Duodenal mucosa (tissue), 2 donors: ENCODE data around the gene RPL9.
A peak's percentile ranks its signal among the peaks of the same experiment; 100 is the strongest.
"Not testable (repeated sequence)": the region's sequence is repeated elsewhere in the genome, so short reads cannot be mapped to it uniquely, and the experiment has no call there.

ENCODE experiments used
- H3K27ac ChIP-seq: one replicate; pipeline ENCODE4 v1.7.0; 2013; ENCODE audit warnings: low read depth, low read length
- H3K27me3 ChIP-seq, 2 donors: one replicate each; pipeline ENCODE4 v1.7.0; 2013; ENCODE audit warnings: low read length in 2 of 2, control low read depth in 1 of 2; ENCODE audit not compliant: insufficient read depth in 2 of 2, control insufficient read depth in 1 of 2
- H3K36me3 ChIP-seq, 2 donors: one replicate each; pipeline ENCODE4 v1.7.0; 2013; ENCODE audit warnings: low read length in 2 of 2, control low read depth in 1 of 2; ENCODE audit not compliant: insufficient read depth in 2 of 2, control insufficient read depth in 1 of 2
- H3K4me1 ChIP-seq, 2 donors: one replicate each; pipeline ENCODE4 v1.7.0; 2013; ENCODE audit warnings: low read length in 2 of 2, control low read depth in 1 of 2; ENCODE audit not compliant: insufficient read depth in 2 of 2, control insufficient read depth in 1 of 2
- H3K4me3 ChIP-seq, 2 donors: one replicate each; pipeline ENCODE4 v1.7.0; 2013; ENCODE audit warnings: low read length in 2 of 2, low read depth in 1 of 2
- H3K9ac ChIP-seq, 2 donors: one replicate each; pipeline ENCODE4 v1.7.0; 2013; ENCODE audit warnings: low read length in 2 of 2, low read depth in 1 of 2
- H3K9me3 ChIP-seq, 2 donors: one replicate each; pipeline ENCODE4 v1.7.0; 2013; ENCODE audit warnings: low read length in 2 of 2, control low read depth in 1 of 2; ENCODE audit not compliant: control insufficient read depth in 1 of 2

Gene RPL9

DNA sequence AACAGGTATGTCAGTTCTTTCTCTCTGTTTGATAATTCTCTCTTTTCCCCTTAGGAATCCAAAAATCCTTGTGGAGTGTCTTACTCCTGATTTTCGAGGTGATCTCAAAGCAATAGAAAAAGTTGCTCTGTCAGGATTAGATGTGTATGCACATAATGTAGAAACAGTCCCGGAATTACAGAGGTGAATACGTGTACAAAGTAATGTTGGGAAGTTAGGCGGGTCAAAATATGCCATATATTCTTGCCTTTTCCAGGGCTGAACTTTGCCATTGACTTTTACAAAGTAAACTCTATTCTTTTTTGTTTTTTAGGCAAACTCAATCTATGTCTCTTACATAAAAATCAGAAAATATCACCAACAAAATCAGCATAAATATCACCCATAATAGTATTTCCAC, 8.7 kb upstream of the RPL9 start:
- no peak overlapping the region for H3K27ac ChIP-seq
- H3K4me1 ChIP-seq: peaks cover 3 to 5% of the 10 kb centered on the region in 2 donors
- no peaks in the 10 kb centered on the region for H3K27me3 ChIP-seq
- H3K9me3 ChIP-seq: no peaks in the 10 kb centered on the region
- no peak overlapping the region for H3K4me3 ChIP-seq
- peaks cover 7 to 40% of the 10 kb centered on the region in 2 donors for H3K36me3 ChIP-seq
- H3K9ac ChIP-seq: no peak overlapping the region

- Histone ChIP-seq H3K9me3 (no peaks in the 10 kb centered on the region), H3K27me3 (no peaks in the 10 kb centered on the region), H3K4me3 (no peak overlapping the region), H3K27ac (no peak overlapping the region), H3K4me1 (peaks cover 3 to 5% of the 10 kb centered on the region in 2 donors), H3K9ac (no peak overlapping the region), H3K36me3 (peaks cover 7 to 34% of the 10 kb centered on the region in 2 donors)
Measured at GRCh38 chr4:39466747-39467146, 8.0 kb upstream of the RPL9 start.

GRCh38 chr4:39464886-39465501, 6.3 kb upstream of the RPL9 start:
- Histone ChIP-seq H3K27ac (no peak overlapping the region), H3K9ac (no peak overlapping the region), H3K9me3 (no peaks in the 10 kb centered on the region), H3K36me3 (peaks cover 7 to 31% of the 10 kb centered on the region in 2 donors), H3K4me3 (no peak overlapping the region), H3K27me3 (no peaks in the 10 kb centered on the region), H3K4me1 (peaks cover 3 to 5% of the 10 kb centered on the region in 2 donors)

DNA sequence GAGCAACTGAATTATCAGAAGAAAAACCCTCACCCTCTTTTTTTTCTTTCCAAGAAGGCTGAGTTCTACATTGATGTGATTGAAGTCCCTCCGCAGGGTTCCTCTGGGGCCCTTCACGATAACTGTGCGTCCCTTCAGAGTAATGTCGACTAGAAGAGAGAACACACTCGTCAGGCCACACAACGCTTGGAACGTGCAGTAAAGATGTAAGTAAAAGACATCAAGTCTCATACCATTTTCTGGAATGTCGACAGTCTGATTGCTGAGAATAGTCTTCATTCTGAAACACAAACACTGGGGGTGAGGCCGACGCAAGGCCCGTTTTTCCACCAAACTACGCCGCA, 589 bp downstream of the RPL9 start:
- H3K36me3 ChIP-seq: peaks cover 36 to 48% of the 10 kb centered on the region in 2 donors
- H3K4me1 ChIP-seq: peaks cover 22 to 23% of the 10 kb centered on the region in 2 donors
- H3K9me3 ChIP-seq, H3K27me3 ChIP-seq: not testable (repeated sequence)
- peak overlapping the region; percentile 91 to 99 for H3K9ac ChIP-seq
- peak overlapping the region; percentile 79 to 85 for H3K4me3 ChIP-seq
- peak overlapping the region; percentile 96 for H3K27ac ChIP-seq

GRCh38 chr4:39456946-39457763, 1.6 kb downstream of the RPL9 start:
- Histone ChIP-seq H3K9me3 (no peaks in the 10 kb centered on the region), H3K4me1 (peaks cover 22 to 23% of the 10 kb centered on the region in 2 donors), H3K36me3 (peaks cover 45 to 53% of the 10 kb centered on the region in 2 donors), H3K27me3 (no peaks in the 10 kb centered on the region), H3K4me3 (peak overlapping the region; percentile 79 to 85), H3K27ac (no peak overlapping the region), H3K9ac (peak overlapping the region; percentile 91 to 99)

DNA sequence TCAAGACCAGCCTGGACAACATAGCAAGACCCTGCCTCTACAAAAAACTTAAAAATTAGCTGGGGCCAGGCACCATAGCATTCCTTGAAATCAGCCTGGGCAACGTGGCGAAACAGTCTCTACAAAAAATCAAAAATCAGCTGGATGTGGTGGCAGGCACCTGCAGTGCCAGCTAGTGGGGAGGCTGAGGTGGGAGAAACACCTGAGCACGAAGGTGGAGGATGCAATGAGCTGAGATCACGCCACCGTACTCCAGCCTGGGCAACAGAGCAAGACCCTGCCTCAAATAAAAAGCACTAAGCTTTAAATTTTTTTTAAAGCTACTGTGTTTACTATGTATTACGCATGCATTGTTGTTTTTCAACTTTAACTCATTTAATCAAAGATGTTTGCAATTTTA, 3.2 kb downstream of the RPL9 start:
- H3K27me3 ChIP-seq: no peaks in the 10 kb centered on the region
- H3K36me3 ChIP-seq: peaks cover 52 to 61% of the 10 kb centered on the region in 2 donors
- no peaks in the 10 kb centered on the region for H3K9me3 ChIP-seq
- peaks cover 22 to 23% of the 10 kb centered on the region in 2 donors for H3K4me1 ChIP-seq
- H3K27ac ChIP-seq: no peak overlapping the region
- no peak overlapping the region for H3K9ac ChIP-seq
- H3K4me3 ChIP-seq: no peak overlapping the region

DNA sequence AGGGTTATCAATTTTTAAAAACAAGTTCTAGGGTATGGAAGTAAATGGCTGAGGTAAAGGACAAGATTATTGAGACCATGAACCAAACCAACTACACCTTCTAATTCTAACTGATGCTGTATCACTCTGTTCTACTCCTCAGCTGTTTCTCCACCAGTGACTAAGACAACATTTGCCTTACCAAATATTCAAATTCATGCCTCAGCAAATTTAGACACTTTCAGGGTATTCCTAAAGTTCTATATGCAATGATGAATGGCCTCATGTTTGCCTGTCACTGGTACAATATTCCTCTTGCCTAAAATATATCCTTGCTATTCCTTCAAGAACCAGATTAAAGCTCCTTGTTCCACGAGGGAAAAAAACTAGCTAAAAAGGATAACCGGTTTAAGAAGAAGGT, 5.0 kb downstream of the RPL9 start:
- Histone ChIP-seq H3K4me1 (peaks cover 17 to 22% of the 10 kb centered on the region in 2 donors), H3K27me3 (no peaks in the 10 kb centered on the region), H3K9me3 (no peaks in the 10 kb centered on the region), H3K36me3 (peaks cover 52 to 61% of the 10 kb centered on the region in 2 donors), H3K4me3 (no peak overlapping the region), H3K27ac (no peak overlapping the region), H3K9ac (no peak overlapping the region)

GRCh38 chr4:39452860-39453587, 5.7 kb downstream of the RPL9 start:
- H3K9ac ChIP-seq: no peak overlapping the region
- H3K27me3 ChIP-seq: no peaks in the 10 kb centered on the region
- peaks cover 17 to 22% of the 10 kb centered on the region in 2 donors for H3K4me1 ChIP-seq
- no peak overlapping the region for H3K4me3 ChIP-seq
- H3K36me3 ChIP-seq: peaks cover 52 to 61% of the 10 kb centered on the region in 2 donors
- H3K9me3 ChIP-seq: no peaks in the 10 kb centered on the region
- no peak overlapping the region for H3K27ac ChIP-seq

DNA sequence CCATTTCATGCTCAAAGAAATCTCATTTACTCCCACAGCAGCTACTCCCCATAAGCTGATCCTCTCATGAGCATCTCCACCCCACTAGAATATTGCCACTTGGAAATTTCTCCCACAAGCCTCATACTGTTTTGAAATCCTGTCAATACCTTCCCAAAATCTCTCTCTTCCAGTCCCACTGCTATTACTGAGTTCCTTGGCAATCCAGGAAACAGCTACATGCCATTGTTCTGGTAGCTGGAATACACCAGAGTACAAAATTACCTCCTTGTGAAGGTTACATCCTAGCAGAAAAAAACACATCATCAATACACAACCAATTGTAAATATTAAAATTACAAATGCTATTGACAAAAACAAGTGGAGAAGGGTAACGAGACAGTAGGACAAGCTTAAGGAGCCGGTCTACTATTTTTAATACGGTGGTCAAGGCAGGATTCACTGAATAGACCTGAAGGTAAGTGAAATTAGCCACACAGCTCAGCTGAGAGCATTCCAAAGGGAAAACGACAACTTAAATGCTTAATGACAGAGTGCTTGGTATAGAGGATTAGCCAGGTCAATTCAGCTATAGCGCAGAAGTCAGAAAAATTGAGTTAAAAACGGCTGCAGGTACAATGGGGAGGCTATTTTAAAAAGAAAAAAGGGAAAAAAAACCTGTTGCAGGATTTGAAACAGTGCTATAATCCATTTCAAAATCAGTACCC, 6.4 kb downstream of the RPL9 start:
- no peak overlapping the region for H3K9ac ChIP-seq
- H3K9me3 ChIP-seq: no peaks in the 10 kb centered on the region
- peaks cover 18 to 23% of the 10 kb centered on the region in 2 donors for H3K4me1 ChIP-seq
- no peak overlapping the region for H3K27ac ChIP-seq
- peaks cover 48 to 59% of the 10 kb centered on the region in 2 donors for H3K36me3 ChIP-seq
- H3K4me3 ChIP-seq: no peak overlapping the region
- H3K27me3 ChIP-seq: no peaks in the 10 kb centered on the region
